IPS-15b (cell line): ENCODE data around the gene ZNF880.
A peak's percentile ranks its signal among the peaks of the same experiment; 100 is the strongest.

Source experiments
- H3K27me3 ChIP-seq: one replicate; pipeline ENCODE4 v1.6.1; 2013; ENCODE audit warnings: low read length; ENCODE audit not compliant: control insufficient read depth, insufficient read depth
- H3K36me3 ChIP-seq: one replicate; pipeline ENCODE4 v1.6.1; 2013; ENCODE audit warnings: low read length; ENCODE audit not compliant: control insufficient read depth, insufficient read depth
- H3K4me1 ChIP-seq: one replicate; pipeline ENCODE4 v1.6.1; 2013; ENCODE audit warnings: mild to moderate bottlenecking, low read length; ENCODE audit not compliant: control insufficient read depth, insufficient read depth
- H3K4me3 ChIP-seq: one replicate; pipeline ENCODE4 v1.5.1; 2013; ENCODE audit warnings: low read depth, low read length
- H3K9ac ChIP-seq: one replicate; pipeline ENCODE4 v1.6.1; 2013; ENCODE audit warnings: low read depth, mild to moderate bottlenecking, low read length
- H3K9me3 ChIP-seq: one replicate; pipeline ENCODE4 v1.6.1; 2013; ENCODE audit warnings: mild to moderate bottlenecking, low read length; ENCODE audit not compliant: control insufficient read depth, insufficient read depth

The ZNF880 gene

DNA sequence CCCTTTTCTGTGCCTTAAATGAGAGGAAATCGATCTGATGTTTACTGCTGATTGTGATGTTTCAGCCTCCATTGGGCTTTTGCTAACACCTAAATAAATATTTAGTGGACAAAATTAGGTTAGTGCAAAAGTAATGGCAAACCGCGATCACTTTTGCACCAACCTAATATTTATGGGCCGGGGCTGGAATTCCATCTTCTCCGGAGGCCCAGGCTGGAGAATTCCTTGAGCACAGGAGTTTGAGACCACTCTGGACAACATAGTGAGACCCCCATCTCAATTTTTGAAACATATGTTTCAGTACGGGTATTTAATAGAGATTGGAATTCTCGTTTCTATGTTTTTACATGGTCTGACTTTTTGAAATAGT, 603 bp downstream of the ZNF880 start:
- Histone ChIP-seq H3K36me3 (peaks cover 6% of the 10 kb centered on the region), H3K9me3 (peaks cover 5% of the 10 kb centered on the region), H3K27me3 (no peaks in the 10 kb centered on the region), H3K4me1 (peaks cover 2% of the 10 kb centered on the region), H3K9ac (peak overlapping the region; percentile 97), H3K4me3 (peak overlapping the region; percentile 95)

- peaks cover 3% of the 10 kb centered on the region for H3K36me3 ChIP-seq
Observed at GRCh38 chr19:52391135-52391534, 21.4 kb downstream of the ZNF880 start.

DNA sequence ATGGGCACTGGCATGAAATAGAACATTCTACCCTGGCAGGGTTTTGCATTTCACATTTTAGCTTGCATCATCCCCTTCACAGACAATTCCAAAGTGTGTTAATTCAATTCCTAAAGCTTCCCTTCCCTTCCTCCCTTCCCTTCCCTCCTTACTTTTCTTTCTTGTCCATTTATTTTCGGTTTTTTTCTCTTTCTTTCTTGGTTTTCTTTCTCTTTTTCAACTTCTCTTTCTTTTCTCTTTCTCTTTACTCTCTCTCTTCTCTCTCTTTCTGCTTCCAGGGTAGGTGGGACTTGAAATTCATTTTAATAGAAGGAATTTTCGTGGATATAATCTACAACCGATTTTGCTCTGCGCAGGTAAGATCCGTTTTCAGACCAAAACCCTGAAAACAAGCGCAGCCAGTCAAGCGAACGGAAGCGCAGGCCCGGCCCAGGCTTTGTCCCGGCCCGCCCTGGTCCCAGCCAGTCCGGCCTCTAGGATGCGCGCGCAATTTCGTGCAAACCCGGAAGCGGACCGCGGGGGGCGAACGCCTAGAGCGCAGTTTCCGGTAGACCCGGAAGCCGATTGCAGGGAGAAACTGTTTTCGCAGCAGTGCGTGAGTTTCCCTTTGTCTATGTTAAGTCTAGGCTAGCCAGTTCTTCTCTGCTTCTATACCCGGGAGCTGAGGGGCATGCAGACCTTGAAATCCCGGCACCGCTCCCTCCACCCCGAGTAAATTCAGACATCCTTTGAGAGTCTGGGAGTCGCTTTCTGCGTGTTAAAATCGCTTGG, 27.8 kb downstream of the ZNF880 start, which contains the start of gene ZNF528:
ZNF528 (plus strand) TSS at position 540 of the 771 bp plus-strand sequence. CDS start 4,165 bp downstream, outside the sequence.
- Histone ChIP-seq H3K4me3 (peak within 1 kb of the TSS; percentile 64), H3K27me3 (no peaks in the 10 kb centered on the region), H3K4me1 (no peaks in the 10 kb centered on the region), H3K9me3 (peaks cover 2% of the 10 kb centered on the region), H3K36me3 (no peaks in the 10 kb centered on the region), H3K9ac (peak within 1 kb of the TSS; percentile 63)

More at GRCh38 chr19:52391135-52391534, 21.4 kb downstream of the ZNF880 start:
- Histone ChIP-seq H3K4me1 (no peaks in the 10 kb centered on the region), H3K4me3 (no peak overlapping the region), H3K9me3 (no peaks in the 10 kb centered on the region), H3K9ac (no peak overlapping the region), H3K27me3 (no peaks in the 10 kb centered on the region)

- Histone ChIP-seq H3K27me3 (no peaks in the 10 kb centered on the region), H3K9ac (peak overlapping the region; percentile 63), H3K4me1 (no peaks in the 10 kb centered on the region), H3K4me3 (peak overlapping the region; percentile 64), H3K36me3 (no peaks in the 10 kb centered on the region), H3K9me3 (peaks cover 2% of the 10 kb centered on the region)
Observed at GRCh38 chr19:52398081-52398441, 28.3 kb downstream of the ZNF880 start.

DNA sequence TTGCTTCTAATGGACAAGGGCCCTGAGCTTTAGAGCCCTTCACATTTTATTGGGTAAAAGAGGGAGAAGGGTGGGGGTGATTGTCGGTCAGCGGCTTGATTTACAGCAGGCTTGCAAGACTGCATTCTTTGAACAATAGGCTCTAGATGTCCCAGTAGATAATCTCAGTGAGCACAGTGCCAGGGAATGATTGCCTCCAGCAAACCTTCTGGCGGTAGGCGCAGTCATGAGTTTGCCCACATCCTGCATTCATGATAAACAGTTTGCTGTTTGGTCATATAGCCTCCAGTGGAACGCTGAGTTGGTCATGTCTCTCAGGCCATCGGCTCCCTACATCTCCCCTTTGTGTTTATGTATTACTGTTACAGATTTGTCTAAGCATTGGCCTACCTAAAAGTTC, 40.6 kb downstream of the ZNF880 start:
- no peaks in the 10 kb centered on the region for H3K4me1 ChIP-seq
- no peak overlapping the region for H3K4me3 ChIP-seq
- peaks cover 8% of the 10 kb centered on the region for H3K36me3 ChIP-seq
- no peaks in the 10 kb centered on the region for H3K27me3 ChIP-seq
- peaks cover 4% of the 10 kb centered on the region for H3K9me3 ChIP-seq
- H3K9ac ChIP-seq = no peak overlapping the region

DNA sequence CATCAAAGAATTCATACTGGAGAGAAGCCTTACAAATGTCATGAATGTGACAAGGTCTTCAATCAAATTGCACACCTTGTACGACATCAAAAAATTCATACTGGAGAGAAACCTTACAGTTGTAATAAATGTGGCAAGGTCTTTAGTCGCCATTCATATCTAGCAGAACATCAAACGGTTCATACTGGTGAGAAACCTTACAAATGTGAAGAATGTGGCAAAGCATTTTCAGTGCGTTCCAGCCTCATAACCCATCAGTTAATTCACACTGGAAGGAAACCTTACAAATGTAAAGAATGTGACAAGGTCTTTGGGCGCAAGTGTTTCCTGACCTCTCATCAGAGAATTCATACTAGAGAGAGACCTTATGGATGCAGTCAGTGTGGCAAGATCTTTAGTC, 46.0 kb downstream of the ZNF880 start:
- Histone ChIP-seq H3K9ac (no peak overlapping the region), H3K36me3 (no peaks in the 10 kb centered on the region), H3K9me3 (peaks cover 10% of the 10 kb centered on the region), H3K4me3 (no peak overlapping the region), H3K4me1 (no peaks in the 10 kb centered on the region), H3K27me3 (no peaks in the 10 kb centered on the region)

- no peaks in the 10 kb centered on the region for H3K27me3 ChIP-seq
- no peaks in the 10 kb centered on the region for H3K4me1 ChIP-seq
- no peaks in the 10 kb centered on the region for H3K36me3 ChIP-seq
- H3K9me3 ChIP-seq = peaks cover 4% of the 10 kb centered on the region
- H3K4me3 ChIP-seq = no peak within 1 kb of the TSS
- H3K9ac ChIP-seq = no peak within 1 kb of the TSS
Observed at GRCh38 chr19:52428937-52429336, 59.2 kb downstream of the ZNF880 start, which contains the start of gene ZNF534. Gene ZNF534 (plus strand): TSS chr19:52429148. CDS start chr19:52431475, 2,327 bp downstream.
